Right atrium auricular region (tissue), 2 donors: ENCODE results near the gene CFHR5. TPM values are rescaled to one million over a fixed set of nuclear protein-coding genes. Genes with fewer than 3 reads are reported as not detected.

ENCODE experiments used
- total RNA-seq, 2 donors: library from RNA; depleted of rRNA; stranded (reverse); fragments of >200 nt; gene quantifications; one replicate each; pipeline ENCODE4 v1.1.0, GENCODE V29; 2016

CFHR5 gene
- total RNA-seq, 2 donors from 2014 or later, result not detected

Other genes with a start within 250 kb of the CFHR5 start
- gene CFHR3, start 202.7 kb upstream of the CFHR5 start, total RNA-seq, result under 1 TPM in 1 of 2 donors, not detected in 1; 0.20 TPM
- gene CFHR1, start 157.8 kb upstream of the CFHR5 start, total RNA-seq, result not detected
- not detected for gene CFHR4, start 89.5 kb upstream of the CFHR5 start, total RNA-seq
- gene CFHR2, start 33.8 kb upstream of the CFHR5 start, total RNA-seq, result not detected
- not detected for gene F13B, start 89.7 kb downstream of the CFHR5 start, total RNA-seq
- gene ASPM, start 169.1 kb downstream of the CFHR5 start, total RNA-seq, result 1 to 10 TPM in 1 of 2 donors, under 1 TPM in 1; 0.20 to 2.4 TPM
- 1 to 10 TPM; 5.9 to 8.0 TPM for gene ZBTB41, start 223.7 kb downstream of the CFHR5 start, total RNA-seq